HepG2 (cell line): ENCODE results near the gene SNIP1. TPM values are rescaled to one million over a fixed set of nuclear protein-coding genes. Genes with fewer than 3 reads are reported as not detected.

ENCODE experiments used
- ATAC-seq: fragments of 200-7000 bp; cut with Tn5 transposase; 3 replicates; pipeline ENCODE4 v1.9.1; 2020; ENCODE audit warnings: mild to moderate bottlenecking, moderate library complexity
- BruUV-seq: library from RNA; stranded (reverse); fragments of 400-500 nt; replicated peaks from 2 replicates; lab custom pipeline; 2021; lab: Mats Ljungman, UMichigan
- CTCF ChIA-PET: fragments of 300-600 bp; formaldehyde crosslinking; extraction: SDS; loops from one replicate; lab custom pipeline; 2021; ENCODE audit warnings: low total read pairs, inconsistent platforms, low intra/inter-chr PET ratio; lab: Yijun Ruan, JAX
- POLR2A ChIA-PET: fragments of 350-600 bp; sonication (Branson Sonifier 250); formaldehyde crosslinking; loops from one replicate; lab custom pipeline; 2020; ENCODE audit warnings: antibody characterized with exemption, inconsistent platforms; lab: Yijun Ruan, JAX
- DNase-seq: peaks from one replicate; pipeline ENCODE4 v3.0.0-alpha.2; 2015; ENCODE audit warnings: low spot score
- FAIRE-seq: peaks from 3 replicates; lab custom pipeline; 2011; peaks lifted over from hg19 to GRCh38; lab: Jason Lieb, UNC
- H2AFZ ChIP-seq: one replicate; pipeline ENCODE4 v1.6.1; 2011; ENCODE audit warnings: low read length, inconsistent platforms
- H3K27ac ChIP-seq: fragments of 300-600 bp; 3 replicates; pipeline ENCODE4 v1.8.0; 2011; ENCODE audit warnings: mixed run types, mild to moderate bottlenecking, mixed read lengths, low read length, inconsistent platforms; ENCODE audit not compliant: insufficient read depth; ENCODE audit errors: extremely low read length
- H3K27me3 ChIP-seq, 2 experiments: fragments of 200-600 bp in 1 of 2; 2 replicates in 1 of 2; 3 replicates in 1 of 2; pipeline versions ENCODE4 v1.6.0 to v1.8.0; 2011; ENCODE audit warnings: low read length in 2 of 2, mild to moderate bottlenecking in 2 of 2, moderate library complexity in 2 of 2, inconsistent platforms in 1 of 2; ENCODE audit not compliant: insufficient read depth in 2 of 2, control insufficient read depth in 1 of 2
- H3K36me3 ChIP-seq, 2 experiments: fragments of 200-600 bp in 1 of 2; replicated peaks in 1 of 2; 2 replicates in 1 of 2; 3 replicates in 1 of 2; pipeline versions ENCODE4 v1.5.1 to v1.8.0; 2011; ENCODE audit warnings: low read length in 2 of 2, inconsistent platforms in 1 of 2; ENCODE audit not compliant: insufficient read depth in 2 of 2, control insufficient read depth in 1 of 2
- H3K4me1 ChIP-seq: 2 replicates; pipeline ENCODE4 v1.5.1; 2012; ENCODE audit warnings: low read length, inconsistent platforms; ENCODE audit not compliant: insufficient read depth
- H3K4me2 ChIP-seq: 2 replicates; pipeline ENCODE4 v1.6.0; 2011; ENCODE audit warnings: low read depth, low read length, inconsistent platforms
- H3K4me3 ChIP-seq, 3 experiments: fragments of 200-600 bp in 1 of 3; sonication (generic), shearing (Covaris generic) in 1 of 3; replicated peaks in 1 of 3; 2 replicates each; pipeline ENCODE4 v1.5.1; 2011 to 2016; ENCODE audit warnings: low read length in 3 of 3, inconsistent platforms in 2 of 3, low read depth in 2 of 3, mild to moderate bottlenecking in 2 of 3, control low read depth in 1 of 3, mixed read lengths in 1 of 3; ENCODE audit not compliant: insufficient read depth in 1 of 3
- H3K79me2 ChIP-seq: one replicate; pipeline ENCODE4 v1.6.1; 2011; ENCODE audit warnings: low read length, inconsistent platforms; ENCODE audit not compliant: insufficient read depth
- H3K9ac ChIP-seq: 2 replicates; pipeline ENCODE4 v1.6.0; 2011; ENCODE audit warnings: mild to moderate bottlenecking, low read depth, low read length, inconsistent platforms; ENCODE audit not compliant: insufficient read depth
- H3K9me3 ChIP-seq: 2 replicates; pipeline ENCODE4 v1.5.1; 2012; ENCODE audit warnings: mild to moderate bottlenecking, low read length
- H4K20me1 ChIP-seq: 2 replicates; pipeline ENCODE4 v1.6.0; 2011; ENCODE audit warnings: inconsistent platforms, mild to moderate bottlenecking, low read length, moderate library complexity; ENCODE audit not compliant: insufficient read depth
- DNMT1 ChIP-seq: sonication (generic); formaldehyde crosslinking; IDR thresholded peaks from 2 replicates; pipeline ENCODE4 v1.5.1; 2020; ENCODE audit warnings: mild to moderate bottlenecking, missing genetic modification reagents
- HOXA3 ChIP-seq: sonication (generic); formaldehyde crosslinking; IDR thresholded peaks from 2 replicates; pipeline ENCODE4 v1.5.0; 2020; ENCODE audit warnings: missing genetic modification reagents
- MXI1 ChIP-seq: IDR thresholded peaks from 3 replicates; pipeline ENCODE4 v1.6.1; 2012; ENCODE audit warnings: low read depth, low read length, inconsistent platforms, borderline replicate concordance
- RFX1 ChIP-seq: fragments of 450-650 bp; IDR thresholded peaks from 2 replicates; pipeline ENCODE4 v1.6.1; 2017
- RFX3 ChIP-seq: IDR thresholded peaks from 2 replicates; pipeline ENCODE4 v1.6.1; 2016; ENCODE audit warnings: missing biosample characterization, missing genetic modification reagents
- RXRA ChIP-seq: sonication (generic); formaldehyde crosslinking; IDR thresholded peaks from 2 replicates; pipeline ENCODE4 v1.5.1; 2020; ENCODE audit warnings: missing genetic modification reagents
- SAP130 ChIP-seq: IDR thresholded peaks from 2 replicates; pipeline ENCODE4 v1.6.1; 2016; ENCODE audit warnings: low read depth
- SIN3A ChIP-seq: IDR thresholded peaks from 2 replicates; pipeline ENCODE4 v1.6.1; 2011; ENCODE audit warnings: low read depth, mild to moderate bottlenecking, control low read depth, low read length, borderline replicate concordance
- TRIM24 ChIP-seq: sonication (generic); formaldehyde crosslinking; IDR thresholded peaks from 2 replicates; pipeline ENCODE4 v1.8.0; 2022; ENCODE audit warnings: mild to moderate bottlenecking, missing genetic modification reagents
- XRCC5 ChIP-seq: fragments of 200-400 bp; formaldehyde crosslinking; optimal IDR thresholded peaks from 2 replicates; pipeline ENCODE3; 2017; ENCODE audit warnings: mild to moderate bottlenecking, low read length
- ZNF263 ChIP-seq: sonication (generic); formaldehyde crosslinking; IDR thresholded peaks from 2 replicates; pipeline ENCODE4 v1.4.0; 2020; ENCODE audit warnings: missing genetic modification reagents
- ZNF274 ChIP-seq: sonication (generic); formaldehyde crosslinking; IDR thresholded peaks from 2 replicates; pipeline ENCODE4 v1.5.1; 2020; ENCODE audit warnings: mild to moderate bottlenecking, missing genetic modification reagents
- ZNF547 ChIP-seq: sonication (generic); formaldehyde crosslinking; IDR thresholded peaks from 2 replicates; pipeline ENCODE4 v1.5.1; 2020; ENCODE audit warnings: mild to moderate bottlenecking, missing genetic modification reagents
- ZNF563 ChIP-seq: sonication (generic); formaldehyde crosslinking; IDR thresholded peaks from 2 replicates; pipeline ENCODE4 v1.8.0; 2022; ENCODE audit warnings: mild to moderate bottlenecking, moderate library complexity, missing genetic modification reagents
- WGBS: methylation state at CpG from one replicate; pipeline ENCODE4 v1.1.6; 2017; ENCODE audit warnings: low lambda C conversion rate; 5-methylcytosine and 5-hydroxymethylcytosine counted together
- in situ Hi-C: cut with HindIII; loops from 2 replicates; pipeline ENCODE4 v1.10.0; 2017; ENCODE audit warnings: low pct_unique_long_range_greater_than_20kb; ENCODE audit not compliant: extremely low pct_ligation_motif_present
- intact Hi-C: fragments of 100-400 bp; cut with micrococcal nuclease; formaldehyde crosslinking; loops from one replicate; pipeline ENCODE4 v1.10.0; 2022; ENCODE audit not compliant: unreplicated experiment
- polyA plus RNA-seq, 8 experiments: library from polyadenylated mRNA; depleted of rRNA in 3 of 8; stranded (reverse) in 7 of 8; unstranded in 1 of 8; fragments of >200 nt; fragmentation: Illumina TruSeq in 4 of 8; extraction: Trizol in 4 of 8; gene quantifications; 2 replicates each; pipeline versions ENCODE4 v1.2.1 to v1.2.3, GENCODE V29; 2011 to 2016; ENCODE audit warnings: low read depth in 4 of 8, missing spikeins in 1 of 8, mixed read lengths in 1 of 8; ENCODE audit not compliant: insufficient read depth in 1 of 8
- total RNA-seq, 5 experiments: library from RNA; depleted of rRNA; stranded (reverse); fragments of >200 nt; fragmentation: Illumina TruSeq; extraction: Trizol; gene quantifications; 2 replicates each; pipeline ENCODE4 v1.2.3, GENCODE V29; 2016; ENCODE audit warnings: low read depth in 1 of 5
- TF ChIP-seq, protein P1 (sequence below): sonication (generic); formaldehyde crosslinking; IDR thresholded peaks from 2 replicates; pipeline ENCODE4 v1.4.0; 2020; ENCODE audit warnings: missing genetic modification reagents
- TF ChIP-seq, protein P2 (sequence below): IDR thresholded peaks from 2 replicates; pipeline ENCODE4 v1.6.1; 2016; ENCODE audit warnings: low read depth, control low read depth

The SNIP1 gene
- total and polyA plus RNA-seq, 2 of the 13 experiments (the other 11 are each of a cell fraction or from before 2014, with no cell fraction given), result 5.5 to 11.2 TPM

DNA sequence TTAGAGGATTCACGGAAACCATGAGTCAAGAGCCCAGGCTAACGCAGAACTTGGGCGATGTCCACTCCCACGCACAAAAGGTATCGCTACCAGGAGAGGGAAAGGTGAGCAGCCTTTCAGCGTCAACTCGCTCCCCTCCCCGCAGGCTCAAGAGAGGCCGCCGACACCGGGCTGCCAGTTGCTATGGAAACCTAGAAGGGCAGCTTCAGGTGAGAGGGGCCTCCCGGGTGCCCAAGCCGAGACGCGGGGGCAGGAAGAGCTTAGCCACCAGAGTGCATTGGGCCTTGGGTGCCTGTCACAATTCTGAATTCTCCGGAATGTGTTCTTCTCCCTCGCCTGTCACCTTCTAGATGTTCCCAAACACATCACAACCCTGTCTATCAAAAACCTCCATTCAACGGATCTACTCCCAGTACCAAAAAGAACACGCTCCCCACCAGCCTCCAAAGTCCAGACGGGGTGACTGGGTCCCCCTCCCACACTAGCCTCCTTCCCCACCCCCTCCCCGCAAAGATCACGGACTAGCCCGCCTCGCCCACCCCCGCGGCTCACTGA is 40.2 kb downstream of the SNIP1 start:
- Histone ChIP-seq H3K79me2 (peaks cover 20% of the 10 kb centered on the region), H3K9ac (peak overlapping the region; percentile 85), H2AFZ (no peak overlapping the region), H4K20me1 (peaks cover 9% of the 10 kb centered on the region; the same call in 1 of the 2 replicates), H3K9me3 (no peaks in the 10 kb centered on the region), H3K4me3 (peak overlapping the region; percentile 84 to 92 (median 90)), H3K36me3 (peaks cover 5 to 20% of the 10 kb centered on the region in 2 experiments; a peak in 4 of 5 replicates), H3K27me3 (no peaks in the 10 kb centered on the region), H3K27ac (peak overlapping the region; percentile 96), H3K4me1 (peaks cover 23% of the 10 kb centered on the region), H3K4me2 (peak overlapping the region; percentile 94)
- peak; percentile 40 for DNase-seq
- ChIA-PET CTCF (no interaction called here), POLR2A (interaction anchor here (1.1 to 2.8 kb wide), 13 partner anchors 11 to 177 kb away, joined by 3 to 52 read pairs (median 10); partner anchors contain the start of genes GNL2, SNIP1 and ZC3H12A)
- TF ChIP-seq ZNF263 (CRISPR knock-in tag) (peak; percentile 44; the same call in 1 of the 2 replicates), MXI1 (peak; percentile 36; the same call in 1 of the 3 replicates), ZNF563 (CRISPR knock-in tag) (no peak), DNMT1 (no peak), XRCC5 (peak; percentile 34), RXRA (0 out of 2 replicates have a peak, but pooled peaks have one; percentile 31), HOXA3 (CRISPR knock-in tag) (0 out of 2 replicates have a peak, but pooled peaks have one; percentile 26), RFX3 (CRISPR knock-in tag) (peak; percentile 86), SAP130 (CRISPR knock-in tag) (peak; percentile 69), TRIM24 (CRISPR knock-in tag) (no peak), RFX1 (peak; percentile 75), SIN3A (peak; percentile 85; the same call in 1 of the 2 replicates), ZNF547 (peak; percentile 61; the same call in 1 of the 2 replicates), ZNF274 (CRISPR knock-in tag) (peak; percentile 48; the same call in 1 of the 2 replicates)
- TF ChIP-seq, protein P1, sequence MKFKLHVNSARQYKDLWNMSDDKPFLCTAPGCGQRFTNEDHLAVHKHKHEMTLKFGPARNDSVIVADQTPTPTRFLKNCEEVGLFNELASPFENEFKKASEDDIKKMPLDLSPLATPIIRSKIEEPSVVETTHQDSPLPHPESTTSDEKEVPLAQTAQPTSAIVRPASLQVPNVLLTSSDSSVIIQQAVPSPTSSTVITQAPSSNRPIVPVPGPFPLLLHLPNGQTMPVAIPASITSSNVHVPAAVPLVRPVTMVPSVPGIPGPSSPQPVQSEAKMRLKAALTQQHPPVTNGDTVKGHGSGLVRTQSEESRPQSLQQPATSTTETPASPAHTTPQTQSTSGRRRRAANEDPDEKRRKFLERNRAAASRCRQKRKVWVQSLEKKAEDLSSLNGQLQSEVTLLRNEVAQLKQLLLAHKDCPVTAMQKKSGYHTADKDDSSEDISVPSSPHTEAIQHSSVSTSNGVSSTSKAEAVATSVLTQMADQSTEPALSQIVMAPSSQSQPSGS (CRISPR knock-in tag), result no peak
- TF ChIP-seq, protein P2, sequence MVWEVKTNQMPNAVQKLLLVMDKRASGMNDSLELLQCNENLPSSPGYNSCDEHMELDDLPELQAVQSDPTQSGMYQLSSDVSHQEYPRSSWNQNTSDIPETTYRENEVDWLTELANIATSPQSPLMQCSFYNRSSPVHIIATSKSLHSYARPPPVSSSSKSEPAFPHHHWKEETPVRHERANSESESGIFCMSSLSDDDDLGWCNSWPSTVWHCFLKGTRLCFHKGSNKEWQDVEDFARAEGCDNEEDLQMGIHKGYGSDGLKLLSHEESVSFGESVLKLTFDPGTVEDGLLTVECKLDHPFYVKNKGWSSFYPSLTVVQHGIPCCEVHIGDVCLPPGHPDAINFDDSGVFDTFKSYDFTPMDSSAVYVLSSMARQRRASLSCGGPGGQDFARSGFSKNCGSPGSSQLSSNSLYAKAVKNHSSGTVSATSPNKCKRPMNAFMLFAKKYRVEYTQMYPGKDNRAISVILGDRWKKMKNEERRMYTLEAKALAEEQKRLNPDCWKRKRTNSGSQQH (CRISPR knock-in tag), result 0 out of 2 replicates have a peak, but pooled peaks have one; percentile 27
- intact Hi-C loops, result loop anchor here (1.0 kb wide), 1 partner anchor 20 kb away; no protein-coding TSS in a partner anchor
- in situ Hi-C loops, result no loop called here
- no TSS peak for BruUV-seq
- ATAC-seq, result peak; percentile 59
- WGBS, result 2% methylated on average over 20 of the region's 26 CpGs
- FAIRE-seq, result no peak
